HG03135 (cell line): Measurements from ENCODE around the gene RNF32.
"Not testable (repeated sequence)": the region's sequence is repeated elsewhere in the genome, so short reads cannot be mapped to it uniquely, and the experiment has no call there.

ENCODE experiments used
- ATAC-seq: cut with Tn5 transposase; IDR thresholded peaks from one replicate; pipeline ENCODE4 v1.9.1; 2021; ENCODE audit warnings: mild to moderate bottlenecking, moderate library complexity; ENCODE audit not compliant: unreplicated experiment

The RNF32 gene

DNA sequence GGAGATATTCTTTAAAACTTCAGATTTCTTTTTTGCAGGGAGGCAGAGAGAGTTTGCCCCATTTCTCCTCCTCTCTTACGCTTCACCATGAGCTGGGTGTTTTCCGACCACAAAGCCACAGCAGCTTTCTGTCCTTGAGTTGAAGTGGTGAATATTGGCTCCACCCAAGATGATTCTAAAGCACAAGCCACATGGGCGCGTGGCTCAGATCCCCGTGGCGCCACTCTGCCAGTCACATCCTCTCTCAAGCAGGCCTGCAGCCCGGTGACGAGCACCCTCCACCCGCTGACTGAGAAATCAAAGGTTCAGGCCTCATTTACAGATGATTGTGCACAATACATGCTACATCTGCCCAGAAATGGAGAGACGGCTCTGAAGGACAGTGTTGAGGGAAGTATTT is 27.6 kb upstream of the RNF32 start:
- no peak for ATAC-seq

DNA sequence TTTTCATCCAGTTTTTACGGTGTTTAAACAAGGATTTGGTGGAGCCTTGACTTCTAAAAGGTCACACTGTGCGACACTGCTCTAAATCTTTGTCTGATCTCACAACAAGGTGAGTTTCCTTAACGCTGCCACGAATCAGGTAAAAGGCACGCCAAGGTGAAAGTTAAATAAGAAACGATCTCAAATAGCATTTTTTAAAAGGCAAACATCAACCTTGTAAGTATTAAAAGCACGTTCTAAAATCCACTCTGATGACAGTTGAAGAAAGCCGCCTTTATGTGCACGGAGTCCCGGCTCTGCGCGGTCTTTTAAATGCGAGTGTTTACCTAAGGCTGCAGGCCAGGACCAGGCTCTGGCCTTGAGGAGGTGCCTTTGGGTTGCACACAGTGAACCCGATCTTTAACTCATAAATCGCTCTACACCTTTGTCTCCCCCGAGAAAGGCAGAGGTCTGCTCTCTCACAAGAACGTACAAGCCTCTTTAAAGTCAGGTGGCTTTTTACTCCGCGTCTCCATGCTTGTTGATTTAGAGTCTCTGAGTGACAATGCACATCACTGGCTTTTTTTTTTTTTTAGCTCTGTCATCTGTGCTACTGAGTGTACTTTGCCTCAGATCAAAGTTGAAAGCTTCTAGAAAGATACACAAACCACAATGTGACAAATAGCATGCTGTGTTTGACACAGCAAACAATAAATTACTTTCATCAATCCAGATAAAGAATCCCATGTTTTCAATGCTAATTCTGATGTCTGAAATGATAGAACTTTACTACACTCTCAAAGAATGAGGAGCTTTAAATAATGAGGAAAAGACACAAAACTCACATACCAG is 25.9 kb upstream of the RNF32 start:
- no peak for ATAC-seq

- ATAC-seq = no peak
Measured at GRCh38 chr7:156616269-156617202, 24.0 kb upstream of the RNF32 start.

DNA sequence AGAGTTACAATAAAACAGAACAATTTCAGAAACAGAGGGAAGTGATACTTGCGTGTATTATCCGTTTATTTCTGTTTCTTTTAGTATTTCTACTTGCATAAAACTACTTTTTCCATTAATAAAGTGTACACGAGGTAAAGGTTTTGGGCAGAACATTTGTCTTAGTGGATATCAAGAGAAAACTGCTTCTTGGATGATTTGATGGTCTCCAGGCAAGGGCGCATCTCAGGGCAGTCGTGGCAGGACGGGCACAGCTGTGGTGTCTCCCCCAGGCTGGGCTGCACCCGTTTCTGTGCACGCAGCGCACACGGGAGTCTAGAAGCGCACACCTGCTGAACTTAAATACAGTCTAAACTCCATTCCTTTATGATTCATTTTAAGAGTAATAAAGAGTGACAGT is 23.4 kb upstream of the RNF32 start:
- no peak for ATAC-seq

- ATAC-seq = no peak
Measured at GRCh38 chr7:156618078-156618779, 22.3 kb upstream of the RNF32 start.

DNA sequence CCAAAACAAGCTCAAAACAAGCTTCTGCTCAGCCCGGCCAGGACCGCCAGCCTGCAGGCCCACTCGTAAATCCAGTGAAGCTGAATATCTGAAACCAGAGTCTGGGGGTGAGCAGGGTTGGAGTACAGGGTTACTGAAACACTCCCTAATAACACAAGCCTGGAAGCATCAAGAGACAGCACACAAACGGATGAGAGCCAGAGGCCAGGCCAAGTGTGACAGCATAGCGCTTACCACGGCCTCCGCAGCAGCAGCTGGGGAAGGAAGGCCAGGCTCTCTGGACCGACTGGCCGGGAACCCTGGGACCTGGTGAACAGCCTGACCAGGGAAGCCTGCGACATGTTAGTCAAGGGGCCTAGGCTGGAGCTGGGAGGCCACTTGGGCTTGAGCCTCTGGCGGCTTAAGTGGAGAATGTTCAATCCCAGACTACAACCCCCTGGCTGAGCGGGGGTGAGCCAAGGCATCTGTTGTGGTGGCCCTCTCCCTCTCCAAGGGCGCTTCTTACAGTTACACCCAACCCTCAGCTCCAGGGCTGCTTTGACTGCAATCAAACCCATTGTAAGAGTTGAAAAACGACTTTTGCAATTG is 21.7 kb upstream of the RNF32 start:
- ATAC-seq = no peak

DNA sequence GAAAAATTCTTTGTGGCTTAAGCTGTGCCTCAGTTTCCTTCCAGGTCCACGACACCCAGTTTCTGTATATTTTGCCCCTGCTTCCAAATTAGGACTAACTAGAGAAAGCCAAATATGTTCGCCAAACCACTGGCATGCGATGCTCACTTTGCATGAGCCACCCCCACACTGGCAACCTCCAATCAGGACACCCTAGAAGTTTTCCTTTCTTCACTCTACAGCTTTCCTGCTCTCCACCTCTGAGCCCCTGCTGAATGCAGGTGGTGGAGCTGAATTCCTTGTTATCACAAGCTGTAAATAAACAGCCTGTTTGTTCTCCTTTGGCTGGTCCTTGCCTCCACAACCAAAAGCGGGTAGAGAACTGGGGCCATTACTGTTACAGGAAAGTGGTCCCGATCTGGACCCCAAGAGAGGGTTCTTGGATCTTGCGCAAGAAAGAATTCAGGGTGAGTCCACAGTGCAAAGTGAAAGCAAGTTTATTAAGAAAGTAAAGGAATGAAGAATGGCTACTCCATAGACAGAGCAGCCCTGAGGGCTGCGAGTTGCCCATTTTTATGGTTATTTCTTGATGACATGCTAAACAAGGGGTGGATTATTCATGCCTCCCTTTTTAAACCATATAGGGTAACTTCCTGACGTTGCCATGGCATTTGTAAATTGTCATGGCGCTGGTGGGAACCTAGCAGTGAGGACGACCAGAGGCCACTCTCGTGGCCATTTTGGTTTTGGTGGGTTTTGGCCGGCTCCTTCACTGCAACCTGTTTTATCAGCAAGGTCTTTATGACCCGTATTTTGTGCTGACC is 20.9 kb upstream of the RNF32 start:
- not testable (repeated sequence) for ATAC-seq

DNA sequence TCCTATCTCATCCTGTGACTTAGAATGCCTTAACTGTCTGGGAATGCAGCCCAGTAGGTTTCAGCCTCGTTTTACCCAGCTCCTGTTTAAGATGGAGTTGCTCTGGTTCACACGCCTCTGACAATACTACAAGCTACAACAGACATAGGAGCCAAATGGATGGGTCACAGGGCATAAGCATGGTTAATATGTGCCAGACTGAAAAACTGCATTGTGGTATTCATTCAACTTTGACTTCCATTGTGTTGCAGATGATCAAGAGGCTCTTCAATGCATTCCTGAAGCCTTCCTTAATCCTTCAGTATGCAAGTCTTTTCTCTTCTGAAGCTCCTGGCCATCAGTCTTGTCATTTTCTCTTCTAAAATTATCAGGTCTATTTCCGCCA is 20.3 kb upstream of the RNF32 start:
- ATAC-seq = no peak

- ATAC-seq = no peak
Measured at GRCh38 chr7:156621652-156622051, 18.9 kb upstream of the RNF32 start.

- no peak for ATAC-seq
Measured at GRCh38 chr7:156625580-156625979, 15.0 kb upstream of the RNF32 start.

DNA sequence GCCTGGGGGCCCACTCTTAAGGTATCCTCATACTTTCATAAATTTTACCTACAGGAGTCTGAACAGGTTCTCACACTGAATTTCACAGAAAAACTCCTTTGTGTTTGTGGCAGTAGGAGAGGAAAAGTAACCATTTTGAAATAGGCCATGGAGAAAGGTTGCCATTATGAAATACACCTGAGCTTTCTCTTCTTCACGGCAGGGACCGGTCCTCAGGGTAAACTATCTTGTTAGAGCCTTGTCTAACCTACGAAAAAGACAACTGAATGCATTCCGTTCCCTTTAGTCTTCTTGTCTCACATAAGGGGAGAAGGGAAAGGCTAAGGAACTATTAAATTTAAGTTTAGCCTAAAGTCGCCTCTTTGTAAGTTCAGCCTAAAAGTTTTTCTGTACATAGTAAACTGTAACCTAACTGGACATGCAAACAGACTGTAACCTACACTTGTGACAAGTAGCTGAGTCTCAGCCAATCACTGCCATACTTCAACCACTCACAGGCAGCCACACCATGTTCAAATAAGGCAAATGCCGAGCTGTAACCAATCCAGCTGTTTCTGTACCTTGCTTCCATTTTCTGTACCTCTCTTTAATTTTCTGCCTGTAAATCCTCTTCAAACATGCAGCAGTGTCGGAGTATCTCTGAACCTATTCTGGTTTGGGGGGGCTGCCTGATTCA is 14.2 kb upstream of the RNF32 start:
- no peak for ATAC-seq

DNA sequence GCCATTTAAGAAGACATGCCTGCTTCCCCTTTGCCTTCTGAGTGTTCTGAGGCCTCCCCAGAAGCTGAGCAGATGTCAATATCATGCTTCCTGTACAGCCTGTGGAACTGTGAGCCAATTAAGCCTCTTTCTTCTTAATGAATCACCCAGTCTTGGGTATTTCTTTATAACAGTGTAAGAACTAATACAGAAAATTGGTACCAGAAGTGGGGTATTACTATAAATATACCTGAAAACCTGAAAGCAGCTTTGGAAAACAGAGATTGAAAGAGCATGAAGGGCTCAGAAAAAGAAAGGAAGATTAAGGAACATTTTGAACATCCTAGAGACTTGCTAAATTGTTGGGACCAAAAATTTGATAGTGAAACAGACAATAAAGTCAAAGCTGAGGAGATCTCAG is 12.0 kb upstream of the RNF32 start:
- no peak for ATAC-seq

DNA sequence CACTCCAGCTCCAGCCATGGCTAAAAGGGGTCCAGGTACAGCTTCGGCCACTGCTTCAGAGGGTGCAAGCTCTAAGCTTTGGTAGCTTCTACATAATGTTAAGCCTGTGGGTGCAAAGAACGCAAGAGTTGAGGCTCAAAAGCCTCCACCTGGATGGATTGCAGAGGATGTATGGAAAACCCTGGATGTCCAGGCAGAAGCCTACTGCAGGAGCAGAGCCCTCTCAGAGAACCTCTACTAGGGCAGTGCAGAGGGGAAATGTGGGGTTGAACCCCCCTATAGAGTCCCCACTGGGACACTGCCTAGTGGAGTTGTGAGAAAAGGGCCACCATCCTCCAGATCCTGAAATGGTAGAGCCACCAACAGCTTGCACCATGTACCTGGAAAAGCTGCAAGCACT is 10.7 kb upstream of the RNF32 start:
- no peak for ATAC-seq

DNA sequence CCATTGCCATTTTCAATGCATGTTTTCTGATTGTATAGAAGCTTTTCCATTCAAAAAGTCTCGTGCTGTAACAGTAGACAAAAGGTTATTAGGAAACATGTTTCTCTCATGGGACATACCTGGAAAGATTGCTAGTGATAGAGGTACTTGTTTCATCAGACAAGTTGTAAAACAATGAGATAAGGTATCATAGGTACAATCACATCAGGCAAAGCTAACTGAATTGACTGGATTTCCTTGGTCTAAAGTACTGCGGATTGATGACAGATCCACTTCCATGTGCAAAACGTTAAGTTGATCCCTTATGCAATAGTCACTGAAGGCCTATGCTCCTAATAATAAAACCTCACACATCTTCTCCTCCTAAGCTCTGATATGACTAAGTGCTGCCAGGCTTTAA is 6.5 kb upstream of the RNF32 start:
- ATAC-seq = no peak

- ATAC-seq = no peak
Measured at GRCh38 chr7:156635529-156636385, 4.8 kb upstream of the RNF32 start.

GRCh38 chr7:156637093-156637492 is 3.5 kb upstream of the RNF32 start:
- not testable (repeated sequence) for ATAC-seq

DNA sequence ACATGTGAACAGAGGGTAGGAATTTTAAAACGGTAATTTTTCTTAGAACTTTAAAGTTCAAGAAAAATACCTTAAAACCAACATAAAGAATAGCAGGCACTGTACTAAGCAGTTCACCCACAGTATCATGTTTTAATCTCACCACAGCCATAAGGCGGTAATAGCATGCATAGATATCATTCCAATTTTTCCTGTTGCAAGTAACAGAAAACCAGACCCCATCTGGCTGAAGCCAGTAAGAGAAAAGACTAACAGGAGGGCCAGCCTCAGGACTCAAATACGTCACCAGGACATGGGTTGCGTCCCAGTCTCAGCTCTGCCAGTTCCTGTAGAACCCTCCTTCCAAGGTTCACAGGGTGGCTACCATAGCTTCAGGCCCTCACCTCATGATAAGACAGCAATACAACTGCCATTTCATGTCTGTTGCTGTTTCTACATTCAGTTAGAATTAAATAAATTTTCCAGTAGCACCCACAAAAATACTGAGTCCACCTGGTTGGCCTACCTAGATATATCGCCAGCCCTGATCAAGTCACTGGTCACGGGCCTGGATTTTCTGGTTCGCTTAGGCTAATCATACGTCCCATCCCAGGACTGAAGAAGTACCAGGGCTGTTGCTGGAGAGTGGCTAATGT is 2.0 kb upstream of the RNF32 start:
- no peak for ATAC-seq
